Measurements from ENCODE around the gene SPRED1. TPM values are rescaled to one million over a fixed set of nuclear protein-coding genes. Genes with fewer than 3 reads are reported as not detected.
"Not testable (repeated sequence)": the region's sequence is repeated elsewhere in the genome, so short reads cannot be mapped to it uniquely, and the experiment has no call there.

Gene SPRED1
- total RNA-seq, 1 donor from 2014 or later = 4.2 TPM

GRCh38 chr15:38229705-38230310 lies 22.8 kb upstream of the SPRED1 start:
- DNase-seq (ENCODE audit: low spot score) (no peak), ATAC-seq (no peak)

GRCh38 chr15:38231436-38231835 lies 21.2 kb upstream of the SPRED1 start:
- DNase-seq (ENCODE audit: low spot score) (no peak), ATAC-seq (no peak)

- DNase-seq (ENCODE audit: low spot score); ATAC-seq: not testable (repeated sequence)
Measured at GRCh38 chr15:38237021-38237420, 15.6 kb upstream of the SPRED1 start.

GRCh38 chr15:38238311-38238710 lies 14.3 kb upstream of the SPRED1 start:
- no peak for ATAC-seq

GRCh38 chr15:38242055-38242454 lies 10.6 kb upstream of the SPRED1 start:
- DNase-seq (ENCODE audit: low spot score) (no peak), ATAC-seq (no peak)

More at GRCh38 chr15:38238311-38238710, 14.3 kb upstream of the SPRED1 start:
- no peak for DNase-seq (ENCODE audit: low spot score)

GRCh38 chr15:38243278-38244055 lies 9.2 kb upstream of the SPRED1 start:
- no peak for ATAC-seq

GRCh38 chr15:38247336-38247735 lies 5.3 kb upstream of the SPRED1 start:
- no peak for ATAC-seq

More at GRCh38 chr15:38243278-38244055, 9.2 kb upstream of the SPRED1 start:
- no peak for DNase-seq (ENCODE audit: low spot score)

GRCh38 chr15:38253351-38253781 lies 730 bp downstream of the SPRED1 start:
- no peak for ATAC-seq
- DNase-seq (ENCODE audit: low spot score) = no peak

More at GRCh38 chr15:38247336-38247735, 5.3 kb upstream of the SPRED1 start:
- no peak for DNase-seq (ENCODE audit: low spot score)

GRCh38 chr15:38254051-38254883 lies 1.6 kb downstream of the SPRED1 start:
- ATAC-seq (peak; percentile 16), DNase-seq (ENCODE audit: low spot score) (no peak)

GRCh38 chr15:38255690-38256089 lies 3.1 kb downstream of the SPRED1 start:
- no peak for ATAC-seq

GRCh38 chr15:38257676-38258075 lies 5.0 kb downstream of the SPRED1 start:
- ATAC-seq = no peak
- no peak for DNase-seq (ENCODE audit: low spot score)

More at GRCh38 chr15:38255690-38256089, 3.1 kb downstream of the SPRED1 start:
- DNase-seq (ENCODE audit: low spot score) = no peak

- no peak for ATAC-seq
Measured at GRCh38 chr15:38259134-38259533, 6.5 kb downstream of the SPRED1 start.

GRCh38 chr15:38260077-38260476 lies 7.4 kb downstream of the SPRED1 start:
- DNase-seq (ENCODE audit: low spot score) (no peak), ATAC-seq (no peak)

More at GRCh38 chr15:38259134-38259533, 6.5 kb downstream of the SPRED1 start:
- DNase-seq (ENCODE audit: low spot score) = no peak

GRCh38 chr15:38263251-38263650 lies 10.6 kb downstream of the SPRED1 start:
- DNase-seq (ENCODE audit: low spot score) (no peak), ATAC-seq (no peak)

GRCh38 chr15:38263996-38264395 lies 11.4 kb downstream of the SPRED1 start:
- no peak for ATAC-seq

GRCh38 chr15:38266247-38266986 lies 13.8 kb downstream of the SPRED1 start:
- no peak for ATAC-seq
- DNase-seq (ENCODE audit: low spot score) = no peak

More at GRCh38 chr15:38263996-38264395, 11.4 kb downstream of the SPRED1 start:
- no peak for DNase-seq (ENCODE audit: low spot score)

GRCh38 chr15:38267421-38268022 lies 14.9 kb downstream of the SPRED1 start:
- ATAC-seq (no peak), DNase-seq (ENCODE audit: low spot score) (no peak)

GRCh38 chr15:38271144-38271543 lies 18.5 kb downstream of the SPRED1 start:
- no peak for DNase-seq (ENCODE audit: low spot score)

GRCh38 chr15:38271895-38272294 lies 19.3 kb downstream of the SPRED1 start:
- DNase-seq (ENCODE audit: low spot score) = no peak
- no peak for ATAC-seq

More at GRCh38 chr15:38271144-38271543, 18.5 kb downstream of the SPRED1 start:
- no peak for ATAC-seq

- DNase-seq (ENCODE audit: low spot score) = not testable (repeated sequence)
- peak; percentile 41 for ATAC-seq
Measured at GRCh38 chr15:38272431-38272830, 19.8 kb downstream of the SPRED1 start.
